GM15510 (cell line): ENCODE measurements around the gene LSM3.

Experiments used
- POLR2A ChIP-seq: IDR thresholded peaks from 3 replicates; pipeline ENCODE4 v1.6.1; 2011; ENCODE audit warnings: borderline replicate concordance; ENCODE audit not compliant: insufficient read length; ENCODE audit errors: extremely low read depth

The LSM3 gene

GRCh38 chr3:14178247-14179113 is at the start of gene LSM3, which contains the start of gene XPC:
TSS of gene LSM3 (plus strand) at chr3:14178817. CDS start at chr3:14178861, 44 bp downstream.
TSS of gene XPC (minus strand) at chr3:14178601. CDS start at chr3:14178568, 33 bp downstream.
- peak; percentile 86 for TF ChIP-seq POLR2A

- TF ChIP-seq POLR2A: no peak
These were observed 49.3 kb upstream of the LSM3 start for GRCh38 chr3:14129296-14129695.

GRCh38 chr3:14130230-14130629 is 48.4 kb upstream of the LSM3 start:
- TF ChIP-seq POLR2A: no peak

GRCh38 chr3:14130707-14131106 is 47.9 kb upstream of the LSM3 start:
- TF ChIP-seq POLR2A: no peak

GRCh38 chr3:14131134-14131533 is 47.5 kb upstream of the LSM3 start:
- TF ChIP-seq POLR2A: no peak

GRCh38 chr3:14132120-14132519 is 46.5 kb upstream of the LSM3 start:
- TF ChIP-seq POLR2A: no peak

- no peak for TF ChIP-seq POLR2A
These were observed 45.9 kb upstream of the LSM3 start for GRCh38 chr3:14132689-14133088.

GRCh38 chr3:14133188-14133800 is 45.3 kb upstream of the LSM3 start:
- TF ChIP-seq POLR2A: no peak

- TF ChIP-seq POLR2A: no peak
These were observed 44.7 kb upstream of the LSM3 start for GRCh38 chr3:14133876-14134275.

GRCh38 chr3:14134291-14134690 is 44.3 kb upstream of the LSM3 start:
- TF ChIP-seq POLR2A: no peak

- no peak for TF ChIP-seq POLR2A
These were observed 43.0 kb upstream of the LSM3 start for GRCh38 chr3:14135581-14135980.

- no peak for TF ChIP-seq POLR2A
These were observed 41.6 kb upstream of the LSM3 start for GRCh38 chr3:14137004-14137403.

- no peak for TF ChIP-seq POLR2A
These were observed 41.2 kb upstream of the LSM3 start for GRCh38 chr3:14137445-14137844.

- no peak for TF ChIP-seq POLR2A
These were observed 40.3 kb upstream of the LSM3 start for GRCh38 chr3:14138109-14138877.
